ENCODE measurements around the gene LRRC46. TPM values are rescaled to one million over a fixed set of nuclear protein-coding genes. Genes with fewer than 3 reads are reported as not detected.

LRRC46 gene
- total and polyA plus RNA-seq, 4 donors, result 0.51 to 0.87 TPM; not detected in 2

- ATAC-seq (ENCODE audit: low FRiP score) (no peak), DNase-seq (no peak)
- Histone ChIP-seq H3K4me1 (ENCODE audit: control insufficient read depth in 1 of 2, insufficient read depth in 2 of 2, low read length in 2 of 2) (no peaks in the 10 kb centered on the region), H3K9me3 (ENCODE audit: control insufficient read depth, low read length) (no peaks in the 10 kb centered on the region), H3K27me3 (ENCODE audit: control insufficient read depth in 1 of 2, insufficient read depth in 2 of 2, low read length in 1 of 2) (no peaks in the 10 kb centered on the region), H3K4me3 (ENCODE audit: low read length in 2 of 2) (peak overlapping the region in 1 of 2 donors; percentile 45), H3K27ac (ENCODE audit: low read depth in 1 of 2, low read length in 2 of 2) (no peak overlapping the region), H3K36me3 (ENCODE audit: control insufficient read depth in 1 of 2, insufficient read depth in 2 of 2, low read length in 1 of 2) (peaks cover 3 to 5% of the 10 kb centered on the region in 2 donors)
- intact Hi-C loops (cut with DNase I), result no loop called here
- WGBS, 2 donors, result 4 to 9% methylated on average over 4 of the region's 4 CpGs
These were observed 10.4 kb upstream of the LRRC46 start for GRCh38 chr17:47821031-47821423.

- Histone ChIP-seq H3K27me3 (ENCODE audit: control insufficient read depth in 1 of 2, insufficient read depth in 2 of 2, low read length in 1 of 2) (no peaks in the 10 kb centered on the region), H3K4me3 (ENCODE audit: low read length in 2 of 2) (peak within 1 kb of the TSS in 1 of 2 donors; percentile 45), H3K4me1 (ENCODE audit: control insufficient read depth in 1 of 2, insufficient read depth in 2 of 2, low read length in 2 of 2) (no peaks in the 10 kb centered on the region), H3K27ac (ENCODE audit: low read depth in 1 of 2, low read length in 2 of 2) (no peak within 1 kb of the TSS), H3K36me3 (ENCODE audit: control insufficient read depth in 1 of 2, insufficient read depth in 2 of 2, low read length in 1 of 2) (peaks cover 3 to 4% of the 10 kb centered on the region in 2 donors), H3K9me3 (ENCODE audit: control insufficient read depth, low read length) (no peaks in the 10 kb centered on the region)
- ATAC-seq (ENCODE audit: low FRiP score) (peak; percentile 85), DNase-seq (peak; percentile 89 to 93)
- intact Hi-C loops (cut with DNase I), result no loop called here
- 3 to 4% methylated on average over 21 of the region's 21 CpGs for WGBS, 2 donors
These were observed 9.8 kb upstream of the LRRC46 start, which contains the start of gene OSBPL7 for GRCh38 chr17:47821424-47822391. TSS of gene OSBPL7 (minus strand) at chr17:47821794. CDS start at chr17:47820278, 1,516 bp downstream.

GRCh38 chr17:47822785-47823184 is 8.7 kb upstream of the LRRC46 start:
- ATAC-seq (ENCODE audit: low FRiP score) (no peak), DNase-seq (no peak)
- no peaks in the 10 kb centered on the region for H3K9me3 ChIP-seq (ENCODE audit: control insufficient read depth, low read length)
- no peaks in the 10 kb centered on the region for H3K4me1 ChIP-seq (ENCODE audit: control insufficient read depth in 1 of 2, insufficient read depth in 2 of 2, low read length in 2 of 2)
- intact Hi-C loops (cut with DNase I), result no loop called here
- peaks cover 0 to 3% of the 10 kb centered on the region in 2 donors for H3K36me3 ChIP-seq (ENCODE audit: control insufficient read depth in 1 of 2, insufficient read depth in 2 of 2, low read length in 1 of 2)
- H3K27ac ChIP-seq (ENCODE audit: low read depth in 1 of 2, low read length in 2 of 2), result no peak overlapping the region
- no peak overlapping the region for H3K4me3 ChIP-seq (ENCODE audit: low read length in 2 of 2)
- WGBS, 2 donors, result 89 to 92% methylated on average over 4 of the region's 4 CpGs
- no peaks in the 10 kb centered on the region for H3K27me3 ChIP-seq (ENCODE audit: control insufficient read depth in 1 of 2, insufficient read depth in 2 of 2, low read length in 1 of 2)

- ATAC-seq (ENCODE audit: low FRiP score) (no peak), DNase-seq (no peak)
- WGBS, 2 donors, result 88 to 94% methylated on average over 4 of the region's 4 CpGs
- Histone ChIP-seq H3K27ac (ENCODE audit: low read depth in 1 of 2, low read length in 2 of 2) (no peak overlapping the region), H3K36me3 (ENCODE audit: control insufficient read depth in 1 of 2, insufficient read depth in 2 of 2, low read length in 1 of 2) (peaks cover 0 to 3% of the 10 kb centered on the region in 2 donors), H3K9me3 (ENCODE audit: control insufficient read depth, low read length) (no peaks in the 10 kb centered on the region), H3K27me3 (ENCODE audit: control insufficient read depth in 1 of 2, insufficient read depth in 2 of 2, low read length in 1 of 2) (no peaks in the 10 kb centered on the region), H3K4me1 (ENCODE audit: control insufficient read depth in 1 of 2, insufficient read depth in 2 of 2, low read length in 2 of 2) (no peaks in the 10 kb centered on the region), H3K4me3 (ENCODE audit: low read length in 2 of 2) (no peak overlapping the region)
- intact Hi-C loops (cut with DNase I), result no loop called here
These were observed 8.0 kb upstream of the LRRC46 start for GRCh38 chr17:47823519-47823918.

GRCh38 chr17:47829870-47830269 is 1.6 kb upstream of the LRRC46 start:
- Histone ChIP-seq H3K4me1 (ENCODE audit: control insufficient read depth in 1 of 2, insufficient read depth in 2 of 2, low read length in 2 of 2) (peaks cover 0 to 4% of the 10 kb centered on the region in 2 donors), H3K27me3 (ENCODE audit: control insufficient read depth in 1 of 2, insufficient read depth in 2 of 2, low read length in 1 of 2) (no peaks in the 10 kb centered on the region), H3K36me3 (ENCODE audit: control insufficient read depth in 1 of 2, insufficient read depth in 2 of 2, low read length in 1 of 2) (no peaks in the 10 kb centered on the region), H3K4me3 (ENCODE audit: low read length in 2 of 2) (no peak overlapping the region), H3K27ac (ENCODE audit: low read depth in 1 of 2, low read length in 2 of 2) (no peak overlapping the region), H3K9me3 (ENCODE audit: control insufficient read depth, low read length) (no peaks in the 10 kb centered on the region)
- ATAC-seq (ENCODE audit: low FRiP score) (no peak), DNase-seq (no peak)
- WGBS, 2 donors, result 82 to 84% methylated on average over 3 of the region's 3 CpGs
- intact Hi-C loops (cut with DNase I), result no loop called here

- Histone ChIP-seq H3K4me3 (ENCODE audit: low read length in 2 of 2) (peak overlapping the region; percentile 68 to 90), H3K4me1 (ENCODE audit: control insufficient read depth in 1 of 2, insufficient read depth in 2 of 2, low read length in 2 of 2) (peaks cover 0 to 4% of the 10 kb centered on the region in 2 donors), H3K27me3 (ENCODE audit: control insufficient read depth in 1 of 2, insufficient read depth in 2 of 2, low read length in 1 of 2) (no peaks in the 10 kb centered on the region), H3K27ac (ENCODE audit: low read depth in 1 of 2, low read length in 2 of 2) (peak overlapping the region in 1 of 2 donors; percentile 76), H3K9me3 (ENCODE audit: control insufficient read depth, low read length) (no peaks in the 10 kb centered on the region), H3K36me3 (ENCODE audit: control insufficient read depth in 1 of 2, insufficient read depth in 2 of 2, low read length in 1 of 2) (no peaks in the 10 kb centered on the region)
- intact Hi-C loops (cut with DNase I), result no loop called here
- no peak for DNase-seq
- WGBS, 2 donors, result 71 to 75% methylated on average over 18 of the region's 18 CpGs
- no peak for ATAC-seq (ENCODE audit: low FRiP score)
These were observed 971 bp upstream of the LRRC46 start for GRCh38 chr17:47830396-47831002.

- Histone ChIP-seq H3K4me1 (ENCODE audit: control insufficient read depth in 1 of 2, insufficient read depth in 2 of 2, low read length in 2 of 2) (peaks cover 0 to 4% of the 10 kb centered on the region in 2 donors), H3K9me3 (ENCODE audit: control insufficient read depth, low read length) (no peaks in the 10 kb centered on the region), H3K27ac (ENCODE audit: low read depth in 1 of 2, low read length in 2 of 2) (no peak overlapping the region), H3K36me3 (ENCODE audit: control insufficient read depth in 1 of 2, insufficient read depth in 2 of 2, low read length in 1 of 2) (no peaks in the 10 kb centered on the region), H3K27me3 (ENCODE audit: control insufficient read depth in 1 of 2, insufficient read depth in 2 of 2, low read length in 1 of 2) (no peaks in the 10 kb centered on the region), H3K4me3 (ENCODE audit: low read length in 2 of 2) (no peak overlapping the region)
- ATAC-seq (ENCODE audit: low FRiP score), result peak; percentile 23
- DNase-seq, result no peak
- intact Hi-C loops (cut with DNase I), result no loop called here
- WGBS, 2 donors, result 7 to 9% methylated on average over 7 of the region's 7 CpGs
These were observed 461 bp downstream of the LRRC46 start for GRCh38 chr17:47831934-47832327.

GRCh38 chr17:47834756-47835155 is 3.3 kb downstream of the LRRC46 start:
- intact Hi-C loops (cut with DNase I), result no loop called here
- H3K27me3 ChIP-seq (ENCODE audit: control insufficient read depth in 1 of 2, insufficient read depth in 2 of 2, low read length in 1 of 2), result no peaks in the 10 kb centered on the region
- no peak for DNase-seq
- H3K36me3 ChIP-seq (ENCODE audit: control insufficient read depth in 1 of 2, insufficient read depth in 2 of 2, low read length in 1 of 2), result no peaks in the 10 kb centered on the region
- no peaks in the 10 kb centered on the region for H3K9me3 ChIP-seq (ENCODE audit: control insufficient read depth, low read length)
- H3K27ac ChIP-seq (ENCODE audit: low read depth in 1 of 2, low read length in 2 of 2), result no peak overlapping the region
- H3K4me1 ChIP-seq (ENCODE audit: control insufficient read depth in 1 of 2, insufficient read depth in 2 of 2, low read length in 2 of 2), result peaks cover 0 to 4% of the 10 kb centered on the region in 2 donors
- no peak overlapping the region for H3K4me3 ChIP-seq (ENCODE audit: low read length in 2 of 2)
- WGBS, 2 donors, result 62% methylated on average over 5 of the region's 5 CpGs
- ATAC-seq (ENCODE audit: low FRiP score), result no peak
